Sigmoid colon (tissue), 7 donors: ENCODE measurements around the gene ITPK1. TPM values are rescaled to one million over a fixed set of nuclear protein-coding genes. Genes with fewer than 3 reads are reported as not detected.

Experiments
- DNase-seq: peaks from one replicate; pipeline ENCODE4 v3.0.0-alpha.2; 2019
- H3K27ac ChIP-seq, 4 donors: fragments of 200-600 bp; sonication (generic); one replicate each; pipeline ENCODE4 v1.5.1; 2016 to 2019; ENCODE audit warnings: mild to moderate bottlenecking in 1 of 4
- H3K27me3 ChIP-seq, 3 donors: fragments of 200-600 bp; sonication (generic); one replicate each; pipeline ENCODE4 v1.5.1; 2019; ENCODE audit warnings: mild to moderate bottlenecking in 1 of 3
- H3K36me3 ChIP-seq, 4 donors: fragments of 200-600 bp; sonication (generic); one replicate each; pipeline ENCODE4 v1.5.1; 2016 to 2019
- H3K4me1 ChIP-seq, 4 donors: fragments of 200-600 bp; sonication (generic); one replicate each; pipeline ENCODE4 v1.5.1; 2017 to 2019
- H3K4me3 ChIP-seq, 4 donors: fragments of 200-600 bp; sonication (generic); one replicate each; pipeline ENCODE4 v1.5.1; 2017 to 2019; ENCODE audit warnings: mild to moderate bottlenecking in 2 of 4, moderate library complexity in 1 of 4
- H3K9me3 ChIP-seq, 4 donors: fragments of 200-600 bp in 3 of 4; sonication (generic) in 3 of 4; one replicate each; pipeline versions ENCODE4 v1.5.1 to v1.6.1; 2013 to 2019
- EP300 ChIP-seq, 4 donors: sonication (generic); formaldehyde crosslinking; IDR thresholded peaks; one replicate each; pipeline ENCODE4 v1.6.1; 2017; ENCODE audit warnings: antibody characterized with exemption in 4 of 4
- POLR2A ChIP-seq, 2 donors: fragments of 450-650 bp; IDR thresholded peaks; one replicate each; pipeline ENCODE4 v1.6.1; 2016; ENCODE audit warnings: antibody characterized with exemption in 2 of 2, mild to moderate bottlenecking in 2 of 2, moderate library complexity in 2 of 2
- POLR2AphosphoS5 ChIP-seq, 4 donors: sonication (generic); formaldehyde crosslinking; IDR thresholded peaks; one replicate each; pipeline ENCODE4 v1.6.1; 2017; ENCODE audit warnings: antibody characterized with exemption in 4 of 4
- WGBS, 2 donors: extraction: QIAGEN DNeasy Blood & Tissue Kit; methylation state at CpG; one replicate each; pipeline ENCODE4 v1.1.7; 2013; 5-methylcytosine and 5-hydroxymethylcytosine counted together
- intact Hi-C: fragments of 100-400 bp; cut with DNase I; formaldehyde crosslinking; loops from one replicate; pipeline ENCODE4 v1.15.1; 2023
- polyA plus RNA-seq, 3 donors: library from polyadenylated mRNA; stranded (reverse); fragments of 200-250 nt; gene quantifications; one replicate each; pipeline ENCODE4 v1.2.3, GENCODE V29; 2013
- total RNA-seq, 4 donors: library from RNA; depleted of rRNA; stranded (reverse); fragments of >200 nt; gene quantifications; one replicate each; pipeline ENCODE4 v1.1.0, GENCODE V29; 2016
- TF ChIP-seq, protein P1 (sequence below), 4 experiments: fragments of 450-650 bp in 3 of 4; fragments of 200-600 bp in 1 of 4; IDR thresholded peaks; one replicate each; pipeline ENCODE4 v1.5.1; 2016 to 2019; ENCODE audit warnings: antibody characterized with exemption in 4 of 4, mild to moderate bottlenecking in 3 of 4, moderate library complexity in 2 of 4
- donor health status: healthy with polysubstance abuse.
- donor health status: Bipolar disorder and iron deficiency.
- donor health status: healthy.

Gene ITPK1
- total and polyA plus RNA-seq, 7 donors, result 39.8 to 75.4 (median 61.8) TPM

DNA sequence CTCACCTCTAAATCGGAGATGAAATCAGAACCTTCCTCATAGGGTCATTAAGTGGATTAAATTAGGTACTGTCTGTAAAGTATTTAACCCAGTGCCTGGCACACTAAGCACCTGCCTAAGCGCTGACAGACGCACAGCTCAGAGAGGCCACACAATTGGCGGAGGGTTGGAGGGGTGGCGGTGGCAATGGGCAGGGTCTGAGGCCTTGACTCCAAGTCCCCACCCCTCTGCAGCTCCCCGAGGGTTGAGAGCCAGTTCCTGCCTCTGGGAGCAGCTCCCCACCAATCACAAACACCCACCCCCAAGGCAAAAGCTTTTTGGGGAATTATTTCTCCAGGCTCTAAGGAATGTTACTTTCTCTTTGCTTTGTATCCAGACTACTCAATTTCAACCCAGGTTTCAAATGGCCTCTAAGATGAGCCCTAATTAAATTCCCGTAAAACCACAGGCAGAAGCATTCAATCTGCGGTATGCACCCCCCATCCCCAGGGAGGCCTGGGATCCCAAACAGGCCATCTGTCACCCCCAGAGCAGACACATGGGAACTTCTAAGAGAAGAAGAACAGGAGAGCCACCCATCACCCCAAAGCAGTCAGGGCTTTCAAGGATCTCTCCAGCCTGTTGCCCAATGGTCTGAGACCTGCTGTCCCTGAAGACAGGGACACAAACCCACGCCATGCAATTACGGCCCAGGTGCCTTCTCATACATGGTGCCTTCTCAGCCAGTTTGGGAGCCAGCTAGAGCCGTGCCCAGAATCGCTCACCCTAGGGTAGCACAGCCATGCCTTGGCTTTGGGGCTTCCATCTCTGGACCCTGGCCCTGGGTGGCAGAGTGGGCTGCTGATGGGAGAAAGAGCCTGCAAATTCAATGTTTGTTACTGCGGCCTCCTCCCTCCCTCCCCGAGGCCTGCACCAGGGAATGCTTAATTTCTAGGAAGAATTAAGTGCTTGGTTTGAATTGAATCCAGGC, 126.7 kb downstream of the ITPK1 start:
- peak overlapping the region in 3 of 4 donors; percentile 77 to 84 (median 78) for H3K27ac ChIP-seq
- WGBS, 2 donors, result 93 to 96% methylated on average over 14 of the region's 14 CpGs
- no peak overlapping the region for H3K4me3 ChIP-seq
- TF ChIP-seq EP300 (IDR thresholded peaks at IDR 0.05), result no peak
- TF ChIP-seq POLR2AphosphoS5 (IDR thresholded peaks at IDR 0.05), result no peak
- TF ChIP-seq, protein P1, sequence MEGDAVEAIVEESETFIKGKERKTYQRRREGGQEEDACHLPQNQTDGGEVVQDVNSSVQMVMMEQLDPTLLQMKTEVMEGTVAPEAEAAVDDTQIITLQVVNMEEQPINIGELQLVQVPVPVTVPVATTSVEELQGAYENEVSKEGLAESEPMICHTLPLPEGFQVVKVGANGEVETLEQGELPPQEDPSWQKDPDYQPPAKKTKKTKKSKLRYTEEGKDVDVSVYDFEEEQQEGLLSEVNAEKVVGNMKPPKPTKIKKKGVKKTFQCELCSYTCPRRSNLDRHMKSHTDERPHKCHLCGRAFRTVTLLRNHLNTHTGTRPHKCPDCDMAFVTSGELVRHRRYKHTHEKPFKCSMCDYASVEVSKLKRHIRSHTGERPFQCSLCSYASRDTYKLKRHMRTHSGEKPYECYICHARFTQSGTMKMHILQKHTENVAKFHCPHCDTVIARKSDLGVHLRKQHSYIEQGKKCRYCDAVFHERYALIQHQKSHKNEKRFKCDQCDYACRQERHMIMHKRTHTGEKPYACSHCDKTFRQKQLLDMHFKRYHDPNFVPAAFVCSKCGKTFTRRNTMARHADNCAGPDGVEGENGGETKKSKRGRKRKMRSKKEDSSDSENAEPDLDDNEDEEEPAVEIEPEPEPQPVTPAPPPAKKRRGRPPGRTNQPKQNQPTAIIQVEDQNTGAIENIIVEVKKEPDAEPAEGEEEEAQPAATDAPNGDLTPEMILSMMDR (IDR thresholded peaks at IDR 0.05), result no peak
- no peak for TF ChIP-seq POLR2A (IDR thresholded peaks at IDR 0.05)
- no peaks in the 10 kb centered on the region for H3K27me3 ChIP-seq
- intact Hi-C loops, result no loop called here
- no peak for DNase-seq
- peaks cover 0 to 13% (median 2%) of the 10 kb centered on the region in 4 donors for H3K36me3 ChIP-seq
- H3K4me1 ChIP-seq, result peaks cover 0 to 69% (median 49%) of the 10 kb centered on the region in 4 donors
- no peaks in the 10 kb centered on the region for H3K9me3 ChIP-seq

GRCh38 chr14:92987713-92988510, 127.8 kb downstream of the ITPK1 start:
- intact Hi-C loops, result no loop called here
- Histone ChIP-seq H3K4me1 (peaks cover 0 to 62% (median 43%) of the 10 kb centered on the region in 4 donors), H3K27ac (peak overlapping the region; percentile 69 to 84 (median 78)), H3K9me3 (no peaks in the 10 kb centered on the region), H3K36me3 (peaks cover 0 to 5% (median 0%) of the 10 kb centered on the region in 4 donors), H3K4me3 (no peak overlapping the region), H3K27me3 (no peaks in the 10 kb centered on the region)
- DNase-seq, result no peak
- WGBS, 2 donors, result 95% methylated on average over 25 of the region's 25 CpGs
- TF ChIP-seq EP300 (IDR thresholded peaks at IDR 0.05) (no peak), POLR2AphosphoS5 (IDR thresholded peaks at IDR 0.05) (no peak), POLR2A (IDR thresholded peaks at IDR 0.05) (no peak)
- TF ChIP-seq, protein P1 (IDR thresholded peaks at IDR 0.05), result no peak

GRCh38 chr14:92987148-92987570, 128.6 kb downstream of the ITPK1 start:
- no peak for TF ChIP-seq POLR2AphosphoS5 (IDR thresholded peaks at IDR 0.05)
- TF ChIP-seq EP300 (IDR thresholded peaks at IDR 0.05), result no peak
- no peak for TF ChIP-seq POLR2A (IDR thresholded peaks at IDR 0.05)
- TF ChIP-seq, protein P1 (IDR thresholded peaks at IDR 0.05), result no peak
- Histone ChIP-seq H3K9me3 (no peaks in the 10 kb centered on the region), H3K4me1 (peaks cover 0 to 62% (median 42%) of the 10 kb centered on the region in 4 donors), H3K27me3 (no peaks in the 10 kb centered on the region), H3K27ac (peak overlapping the region; percentile 69 to 84 (median 78)), H3K36me3 (peaks cover 0 to 2% (median 0%) of the 10 kb centered on the region in 4 donors), H3K4me3 (no peak overlapping the region)
- 93 to 98% methylated on average over 5 of the region's 5 CpGs for WGBS, 2 donors
- DNase-seq, result no peak
- intact Hi-C loops, result no loop called here

GRCh38 chr14:92986254-92987147, 129.2 kb downstream of the ITPK1 start:
- DNase-seq, result peak; percentile 83
- 81 to 84% methylated on average over 6 of the region's 6 CpGs for WGBS, 2 donors

More at GRCh38 chr14:92986254-92987147, 129.2 kb downstream of the ITPK1 start:
- no peaks in the 10 kb centered on the region for H3K9me3 ChIP-seq
- intact Hi-C loops, result no loop called here
- H3K27me3 ChIP-seq, result no peaks in the 10 kb centered on the region
- peak overlapping the region; percentile 69 to 84 (median 78) for H3K27ac ChIP-seq
- no peaks in the 10 kb centered on the region for H3K36me3 ChIP-seq
- no peak for TF ChIP-seq POLR2A (IDR thresholded peaks at IDR 0.05)
- TF ChIP-seq POLR2AphosphoS5 (IDR thresholded peaks at IDR 0.05), result peak in 2 of 4 donors; percentile 49 to 60
- H3K4me1 ChIP-seq, result peaks cover 0 to 62% (median 40%) of the 10 kb centered on the region in 4 donors
- no peak overlapping the region for H3K4me3 ChIP-seq
